ENCODE results near the gene DIPK1B.
"Not testable (repeated sequence)": the region's sequence is repeated elsewhere in the genome, so short reads cannot be mapped to it uniquely, and the experiment has no call there.

DIPK1B gene

DNA sequence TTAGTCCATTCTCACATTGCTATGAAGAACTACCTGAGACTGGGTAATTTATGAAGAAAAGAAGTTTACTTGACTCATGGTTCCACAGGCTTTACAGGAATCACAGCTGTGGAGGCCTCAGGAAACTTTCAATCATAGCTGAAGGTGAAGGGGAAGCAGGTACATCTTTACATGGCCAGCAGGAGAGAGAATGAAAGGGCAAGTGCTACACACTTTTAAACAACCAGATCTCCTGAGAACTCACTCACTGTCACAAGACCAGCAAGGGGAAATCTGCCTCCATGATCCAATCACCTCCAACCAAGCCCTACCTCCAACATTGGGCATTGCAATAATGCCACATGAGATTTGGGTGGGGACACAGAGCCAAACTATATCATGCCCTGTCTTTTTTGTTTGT is 39.4 kb downstream of the DIPK1B start:
- TF ChIP-seq, protein P1, sequence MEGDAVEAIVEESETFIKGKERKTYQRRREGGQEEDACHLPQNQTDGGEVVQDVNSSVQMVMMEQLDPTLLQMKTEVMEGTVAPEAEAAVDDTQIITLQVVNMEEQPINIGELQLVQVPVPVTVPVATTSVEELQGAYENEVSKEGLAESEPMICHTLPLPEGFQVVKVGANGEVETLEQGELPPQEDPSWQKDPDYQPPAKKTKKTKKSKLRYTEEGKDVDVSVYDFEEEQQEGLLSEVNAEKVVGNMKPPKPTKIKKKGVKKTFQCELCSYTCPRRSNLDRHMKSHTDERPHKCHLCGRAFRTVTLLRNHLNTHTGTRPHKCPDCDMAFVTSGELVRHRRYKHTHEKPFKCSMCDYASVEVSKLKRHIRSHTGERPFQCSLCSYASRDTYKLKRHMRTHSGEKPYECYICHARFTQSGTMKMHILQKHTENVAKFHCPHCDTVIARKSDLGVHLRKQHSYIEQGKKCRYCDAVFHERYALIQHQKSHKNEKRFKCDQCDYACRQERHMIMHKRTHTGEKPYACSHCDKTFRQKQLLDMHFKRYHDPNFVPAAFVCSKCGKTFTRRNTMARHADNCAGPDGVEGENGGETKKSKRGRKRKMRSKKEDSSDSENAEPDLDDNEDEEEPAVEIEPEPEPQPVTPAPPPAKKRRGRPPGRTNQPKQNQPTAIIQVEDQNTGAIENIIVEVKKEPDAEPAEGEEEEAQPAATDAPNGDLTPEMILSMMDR (IDR thresholded peaks at IDR 0.05; ENCODE audit: insufficient read depth, low read length, poor library complexity, severe bottlenecking), result no peak
- no peak for DNase-seq (ENCODE audit: extremely low read depth, insufficient read length)
- Histone ChIP-seq H3K36me3 (ENCODE audit: control insufficient read depth, insufficient read depth, low read length) (no peaks in the 10 kb centered on the region), H3K4me3 (replicated peaks; ENCODE audit: low read depth, low read length) (no peak overlapping the region), H3K27me3 (replicated peaks; ENCODE audit: control insufficient read depth, insufficient read depth, low read length) (no peaks in the 10 kb centered on the region; the same call in 1 of the 2 replicates)

DNA sequence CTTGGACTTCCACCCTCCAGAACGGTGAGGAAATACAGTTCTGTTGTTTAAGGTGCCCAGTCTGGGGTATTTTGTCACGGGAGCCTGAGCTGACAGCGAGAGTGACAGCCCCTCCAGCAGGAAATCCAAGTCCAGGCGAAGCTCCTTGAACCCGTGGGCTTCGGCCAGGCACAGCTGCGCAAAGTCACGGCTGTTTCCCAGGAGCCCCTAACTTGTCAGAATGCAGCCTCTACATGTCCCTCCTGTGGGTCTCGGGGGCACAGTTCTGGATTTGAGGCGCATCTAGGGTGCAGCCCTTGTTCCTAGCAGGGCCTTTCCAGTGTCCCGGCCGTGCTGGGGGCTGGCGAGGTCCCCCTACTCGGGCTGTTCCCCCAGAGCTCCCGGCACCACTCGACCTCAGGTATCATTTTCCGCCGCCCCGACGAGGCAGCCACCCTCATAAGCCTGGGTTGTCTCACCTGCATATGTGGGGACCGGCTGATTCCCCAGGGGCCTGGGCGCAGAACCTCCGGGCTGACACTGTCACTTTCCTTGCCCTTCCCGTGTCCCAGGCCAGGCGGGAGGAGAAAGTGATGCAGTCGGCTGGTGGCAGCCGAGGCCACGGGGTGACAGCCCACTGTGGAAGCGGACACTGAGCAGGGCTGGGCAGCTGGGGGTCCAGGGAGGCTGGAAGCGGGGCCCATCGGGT is 41.1 kb downstream of the DIPK1B start:
- Histone ChIP-seq H3K36me3 (ENCODE audit: control insufficient read depth, insufficient read depth, low read length) (no peaks in the 10 kb centered on the region), H3K27me3 (replicated peaks; ENCODE audit: control insufficient read depth, insufficient read depth, low read length) (no peaks in the 10 kb centered on the region), H3K4me3 (replicated peaks; ENCODE audit: low read depth, low read length) (no peak overlapping the region)
- no peak for DNase-seq (ENCODE audit: extremely low read depth, insufficient read length)
- TF ChIP-seq, protein P1 (IDR thresholded peaks at IDR 0.05; ENCODE audit: insufficient read depth, low read length, poor library complexity, severe bottlenecking), result no peak

GRCh38 chr9:136754059-136754572 is 41.7 kb downstream of the DIPK1B start:
- H3K4me3 ChIP-seq (replicated peaks; ENCODE audit: low read depth, low read length), result no peak overlapping the region
- no peak for DNase-seq (ENCODE audit: extremely low read depth, insufficient read length)
- TF ChIP-seq, protein P1 (IDR thresholded peaks at IDR 0.05; ENCODE audit: insufficient read depth, low read length, poor library complexity, severe bottlenecking), result no peak
- H3K27me3 ChIP-seq (replicated peaks; ENCODE audit: control insufficient read depth, insufficient read depth, low read length), result no peaks in the 10 kb centered on the region
- H3K36me3 ChIP-seq (ENCODE audit: control insufficient read depth, insufficient read depth, low read length), result no peaks in the 10 kb centered on the region

- Histone ChIP-seq H3K4me3 (replicated peaks; ENCODE audit: low read depth, low read length) (no peak overlapping the region), H3K27me3 (replicated peaks; ENCODE audit: control insufficient read depth, insufficient read depth, low read length) (no peaks in the 10 kb centered on the region), H3K36me3 (ENCODE audit: control insufficient read depth, insufficient read depth, low read length) (no peaks in the 10 kb centered on the region)
- DNase-seq (ENCODE audit: extremely low read depth, insufficient read length), result no peak
- TF ChIP-seq, protein P1 (IDR thresholded peaks at IDR 0.05; ENCODE audit: insufficient read depth, low read length, poor library complexity, severe bottlenecking), result no peak
Observed at GRCh38 chr9:136754626-136755301, 42.4 kb downstream of the DIPK1B start.

GRCh38 chr9:136755302-136756133 is 43.1 kb downstream of the DIPK1B start:
- not testable (repeated sequence) for DNase-seq (ENCODE audit: extremely low read depth, insufficient read length); H3K27me3 ChIP-seq (replicated peaks; ENCODE audit: control insufficient read depth, insufficient read depth, low read length); H3K36me3 ChIP-seq (ENCODE audit: control insufficient read depth, insufficient read depth, low read length); H3K4me3 ChIP-seq (replicated peaks; ENCODE audit: low read depth, low read length)

GRCh38 chr9:136756134-136756438 is 43.7 kb downstream of the DIPK1B start:
- Histone ChIP-seq H3K27me3 (replicated peaks; ENCODE audit: control insufficient read depth, insufficient read depth, low read length) (no peaks in the 10 kb centered on the region), H3K36me3 (ENCODE audit: control insufficient read depth, insufficient read depth, low read length) (no peaks in the 10 kb centered on the region), H3K4me3 (replicated peaks; ENCODE audit: low read depth, low read length) (no peak overlapping the region)
- TF ChIP-seq, protein P1 (IDR thresholded peaks at IDR 0.05; ENCODE audit: insufficient read depth, low read length, poor library complexity, severe bottlenecking), result no peak
- DNase-seq (ENCODE audit: extremely low read depth, insufficient read length), result no peak
